DMS114 treated with DMSO at 0.1 percent for 48 hours (cell line): Measurements from ENCODE around the gene STAC.
"Not testable (repeated sequence)": the region's sequence is repeated elsewhere in the genome, so short reads cannot be mapped to it uniquely, and the experiment has no call there.

Experiments
- DNase-seq: peaks from one replicate; lab custom pipeline; 2025; ENCODE audit not compliant: unreplicated experiment; lab: John Stamatoyannopoulos, UW

STAC gene

DNA sequence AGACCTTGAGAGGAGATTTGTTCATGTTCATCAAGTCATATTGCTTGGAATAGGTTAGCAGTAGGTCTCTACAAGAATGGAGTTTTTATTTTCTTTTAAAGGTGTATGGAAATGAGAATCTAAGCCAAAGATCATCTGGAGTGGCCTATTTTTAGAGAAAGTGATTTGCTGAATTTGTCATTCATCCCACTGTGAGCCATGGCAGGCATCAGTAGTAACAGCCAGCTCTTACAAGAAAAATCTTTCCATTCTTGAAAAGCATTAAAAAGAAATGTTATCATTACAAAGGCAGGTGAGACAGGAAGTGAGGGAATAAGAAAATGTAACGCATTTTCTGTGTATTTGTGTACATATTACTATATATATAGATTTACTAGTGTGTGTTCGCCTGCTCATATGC lies 29.6 kb downstream of the STAC start:
- DNase-seq = no peak

DNA sequence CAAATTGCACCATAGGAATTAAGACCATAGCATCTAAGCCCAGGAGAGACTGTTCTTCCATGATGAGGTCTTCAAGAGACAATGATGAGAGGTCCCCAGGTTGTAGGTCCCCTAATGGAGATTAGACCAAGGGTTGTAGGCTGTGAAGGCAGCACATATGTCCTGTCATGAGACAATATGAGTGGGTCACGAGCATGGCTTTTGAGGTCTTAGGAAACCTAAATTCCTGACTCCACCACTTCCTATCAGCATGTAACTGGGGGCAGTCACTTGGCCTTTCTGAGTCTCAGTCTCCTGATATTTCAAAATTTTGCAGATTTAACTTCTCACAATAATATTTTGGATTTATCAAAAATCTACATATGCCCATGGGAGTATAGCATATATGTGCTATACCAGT lies 31.3 kb downstream of the STAC start:
- DNase-seq = no peak

DNA sequence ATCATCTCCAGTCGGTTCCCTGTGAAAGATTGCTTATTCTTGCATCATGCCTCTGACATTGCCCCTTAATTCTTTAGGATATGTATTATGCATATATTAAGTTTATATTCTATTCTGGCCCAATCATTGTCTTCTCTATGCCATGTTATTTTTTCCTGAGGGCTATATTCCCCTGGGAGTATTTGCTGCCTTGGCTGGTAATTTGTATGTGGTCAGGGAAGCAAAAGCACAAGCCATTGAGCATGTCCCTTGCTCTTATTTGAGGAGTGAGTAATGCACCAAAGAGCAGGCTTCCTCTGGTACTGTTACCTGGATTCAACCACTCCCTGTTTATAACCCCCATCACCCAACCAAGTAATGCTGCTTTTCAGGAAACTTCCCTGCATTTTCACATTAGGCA lies 36.3 kb downstream of the STAC start:
- DNase-seq = no peak

DNA sequence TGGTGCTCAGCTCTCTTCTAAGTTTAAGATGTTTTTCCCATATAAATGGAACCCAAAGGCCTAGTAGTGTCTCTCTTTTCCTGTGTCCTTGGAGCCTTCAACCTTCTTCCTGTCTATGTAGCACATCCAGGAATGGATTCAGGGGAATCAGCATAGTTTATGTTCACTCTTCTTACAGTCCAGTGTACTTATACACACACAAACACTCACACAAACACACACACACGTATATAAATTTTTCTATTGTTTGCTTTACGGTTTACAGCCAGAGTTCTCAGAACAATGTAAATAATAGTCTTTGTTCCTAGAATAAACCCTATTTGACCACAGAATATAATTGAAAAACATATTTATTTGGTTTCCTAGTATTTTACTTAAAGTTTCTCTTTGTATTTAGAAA lies 36.9 kb downstream of the STAC start:
- no peak for DNase-seq

DNA sequence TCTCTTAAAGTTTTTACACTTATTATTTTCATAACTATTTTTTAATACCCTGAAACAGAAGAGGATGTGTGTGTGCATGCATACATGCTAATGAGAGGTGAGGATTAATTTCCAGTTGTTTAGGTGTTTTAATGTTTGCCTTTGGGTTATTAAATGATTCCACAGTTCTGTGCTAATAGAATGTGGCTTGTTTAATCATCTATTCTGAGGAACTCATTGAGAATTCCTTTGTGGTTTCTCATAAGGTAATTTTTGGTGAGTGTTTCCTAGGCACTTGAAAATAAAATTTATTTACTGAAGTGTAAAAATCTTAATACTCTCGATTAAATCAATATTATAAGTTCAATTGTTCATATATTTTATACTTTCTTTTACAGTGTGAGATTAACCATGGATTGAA lies 38.0 kb downstream of the STAC start:
- no peak for DNase-seq

DNA sequence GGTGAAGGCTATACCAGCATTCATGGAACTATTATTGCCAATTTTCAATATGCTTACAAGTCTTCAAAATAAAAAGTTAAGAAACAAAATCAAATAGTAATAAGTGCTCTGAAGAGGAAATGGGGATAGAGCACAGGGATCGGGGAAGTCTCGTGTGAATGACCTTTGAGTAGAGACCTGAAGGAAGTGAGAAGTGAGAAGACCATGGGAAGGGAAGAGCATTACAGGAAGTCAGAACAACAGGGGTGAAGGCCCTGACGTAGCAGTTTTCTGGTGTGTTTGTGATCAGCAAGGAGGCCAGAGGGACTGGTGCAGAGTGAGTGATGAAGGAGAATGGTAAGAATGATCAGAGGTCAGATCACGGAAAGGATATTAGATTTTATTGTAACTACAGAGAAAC lies 48.1 kb downstream of the STAC start:
- DNase-seq = no peak

DNA sequence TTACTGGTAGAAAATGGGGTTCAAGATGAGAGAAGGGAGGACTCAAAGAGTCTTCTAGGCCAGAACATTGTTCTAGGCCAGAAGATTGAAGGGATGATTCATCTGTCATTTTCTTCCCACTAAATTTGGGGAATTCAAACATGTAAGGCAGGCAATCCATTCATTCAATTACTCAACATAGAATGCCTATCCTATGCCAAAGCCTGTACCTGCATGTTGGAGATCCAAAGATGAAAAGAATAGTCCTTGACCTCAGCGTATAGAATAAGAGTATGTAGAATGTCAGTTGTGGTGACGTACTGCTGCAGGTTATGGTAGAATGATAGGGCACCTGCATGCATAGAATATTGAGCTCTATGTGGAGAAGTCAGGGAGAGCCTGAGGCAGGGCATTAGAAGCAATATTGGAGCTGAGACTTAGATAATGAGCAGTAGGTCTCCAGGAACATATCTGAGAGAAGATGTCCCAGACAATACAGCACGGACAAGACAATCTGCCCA lies 49.7 kb downstream of the STAC start:
- DNase-seq = no peak

DNA sequence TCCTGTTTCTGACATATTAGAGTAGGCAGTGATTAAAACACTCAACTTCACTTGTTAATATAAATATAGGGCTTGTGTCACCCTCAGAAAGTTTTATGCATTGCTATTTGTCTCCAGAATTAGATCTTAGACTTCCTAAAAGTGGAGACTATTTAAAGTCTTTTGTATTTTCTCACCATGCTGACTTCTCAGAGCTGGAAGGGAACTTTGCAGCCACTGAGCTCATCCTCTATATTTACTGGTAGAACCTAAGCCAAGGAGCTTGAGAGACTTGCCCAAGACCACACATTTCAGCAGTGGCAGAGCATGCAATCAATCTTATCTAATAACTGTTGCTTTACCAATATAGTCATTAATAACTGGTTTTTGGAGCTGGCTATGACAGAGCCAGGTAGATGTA lies 53.2 kb downstream of the STAC start:
- no peak for DNase-seq

DNA sequence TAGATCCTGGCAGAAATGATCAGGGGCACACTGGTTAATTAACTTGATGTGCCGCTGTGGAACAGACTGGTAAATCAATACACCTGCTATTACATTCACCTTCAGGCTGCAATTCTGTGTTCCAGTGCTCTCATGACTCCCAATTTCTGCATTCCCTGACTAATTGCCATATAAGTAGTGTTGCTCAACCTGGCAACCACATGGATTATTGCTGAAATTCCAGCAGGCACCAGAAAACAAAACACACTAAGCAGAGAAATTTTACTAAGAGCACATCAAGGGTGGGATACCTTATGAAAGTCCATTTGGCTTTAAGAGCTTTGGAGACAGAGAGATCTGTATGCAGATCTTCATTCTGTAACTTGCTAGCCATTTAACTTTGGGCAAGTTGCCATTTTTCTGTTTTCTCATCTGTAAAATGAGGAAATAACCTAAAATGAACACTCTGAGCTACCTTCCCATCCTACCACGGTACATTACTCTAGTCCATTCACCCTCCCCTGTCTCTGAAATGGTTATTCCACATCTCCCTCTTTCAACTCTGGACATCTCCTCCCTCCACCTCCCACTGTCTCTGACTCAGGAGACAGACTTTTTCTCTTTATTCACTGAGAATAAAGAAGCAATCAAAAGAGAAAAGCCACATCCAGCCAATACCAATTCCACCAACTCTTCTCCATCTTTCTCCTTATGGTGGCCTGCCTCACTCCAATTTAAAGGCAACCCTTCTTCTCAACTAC lies 54.6 kb downstream of the STAC start:
- DNase-seq = no peak

DNA sequence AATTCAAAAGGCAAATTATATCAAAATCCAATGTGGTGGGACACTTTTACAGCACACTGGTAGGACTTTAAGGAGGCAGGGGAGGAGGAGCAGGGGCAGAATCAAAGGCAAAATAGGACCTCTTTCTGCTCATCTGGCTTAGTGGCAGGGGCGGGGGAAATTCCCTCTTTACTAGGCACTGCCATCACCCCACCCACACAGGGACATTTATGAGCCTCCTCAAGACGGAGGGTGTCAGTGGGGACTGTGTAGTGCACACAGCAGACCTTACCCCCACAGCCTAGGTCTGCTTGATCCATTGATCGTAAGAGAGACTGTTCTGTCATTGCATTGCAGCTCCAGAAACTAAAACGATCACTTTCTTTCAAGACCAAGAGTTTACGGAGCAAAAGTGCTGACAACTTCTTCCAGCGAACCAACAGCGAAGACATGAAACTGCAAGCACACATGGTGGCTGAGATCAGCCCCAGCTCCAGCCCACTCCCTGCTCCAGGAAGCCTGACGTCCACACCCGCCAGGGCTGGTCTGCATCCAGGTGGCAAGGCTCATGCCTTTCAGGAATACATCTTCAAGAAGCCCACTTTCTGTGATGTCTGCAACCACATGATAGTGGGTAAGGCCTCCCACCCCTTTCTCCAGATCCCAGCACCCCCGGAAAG lies 62.9 kb downstream of the STAC start:
- DNase-seq = no peak

DNA sequence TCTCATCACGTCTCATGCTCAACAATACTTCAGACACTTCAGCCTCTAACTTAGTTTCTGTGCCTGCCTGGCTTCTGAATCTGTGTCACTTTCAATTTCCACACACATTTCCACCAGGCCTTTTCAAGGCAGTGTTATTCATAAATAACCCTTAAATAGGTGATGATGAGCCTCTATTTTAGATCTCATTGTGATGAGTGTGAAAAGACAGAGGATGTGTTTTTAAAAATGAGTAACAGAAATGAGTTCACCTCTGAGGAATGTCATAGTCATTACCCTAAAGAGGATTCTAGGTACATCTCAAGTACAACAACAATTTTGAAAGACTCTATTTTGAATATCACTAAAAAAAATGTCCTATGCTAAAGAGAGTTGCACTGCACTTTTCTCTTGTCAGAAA lies 64.6 kb downstream of the STAC start:
- DNase-seq = no peak

DNA sequence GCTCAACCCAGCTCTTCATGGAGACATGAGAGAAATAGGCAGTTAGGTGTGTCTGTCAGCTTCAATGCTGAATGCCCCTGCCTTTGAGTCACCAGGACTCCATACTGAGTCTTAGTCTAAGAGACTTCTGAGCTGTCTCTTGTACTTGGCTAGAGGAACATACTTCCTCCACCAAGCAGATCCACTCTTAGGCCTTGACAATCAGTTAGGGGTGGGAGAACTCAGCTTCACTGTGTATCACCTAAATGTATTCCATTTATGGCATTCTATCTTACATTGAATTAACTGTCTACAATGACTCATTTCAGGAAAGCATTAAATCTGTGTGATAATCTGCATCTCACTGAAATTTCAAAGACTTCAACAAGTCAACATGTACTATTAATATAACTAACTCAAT lies 66.0 kb downstream of the STAC start:
- DNase-seq = no peak

DNA sequence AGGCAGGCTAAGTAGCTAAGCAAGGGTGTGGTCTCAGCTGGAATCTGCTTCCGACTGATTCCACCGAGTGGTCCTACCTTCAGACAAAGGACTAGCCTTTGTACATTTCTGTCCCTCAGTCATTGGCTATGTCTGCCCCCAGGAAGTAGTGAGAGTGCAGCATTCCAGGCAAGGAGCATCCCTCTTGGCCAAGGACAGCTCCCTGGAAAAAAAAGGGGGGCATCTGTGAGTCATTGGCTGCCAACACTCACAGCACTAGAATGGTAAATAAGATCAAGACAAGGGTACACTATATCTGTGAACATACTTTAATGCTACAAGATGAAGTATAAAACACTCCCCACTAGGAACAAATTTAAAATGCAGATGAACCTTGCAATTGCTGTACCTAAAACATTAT lies 66.8 kb downstream of the STAC start:
- DNase-seq = no peak

DNA sequence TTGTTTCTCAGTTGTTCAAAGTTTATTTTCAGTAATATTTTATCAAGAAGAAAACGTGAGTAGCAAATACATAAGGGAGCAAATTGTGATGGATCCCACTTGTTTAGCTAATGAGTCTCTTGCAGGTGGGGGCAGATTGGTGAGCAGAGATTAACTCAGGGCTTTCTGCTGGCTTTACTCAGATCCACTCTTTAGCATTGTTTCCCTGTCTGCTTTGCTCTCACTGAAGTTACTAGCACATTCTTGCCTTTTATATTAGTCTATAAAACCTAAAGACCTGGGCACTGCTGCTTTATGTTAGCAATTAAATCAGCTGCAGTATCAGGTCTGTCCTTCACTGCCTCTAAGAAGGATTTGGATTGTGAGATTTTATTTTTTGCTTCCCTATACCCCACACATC lies 71.5 kb downstream of the STAC start:
- no peak for DNase-seq

DNA sequence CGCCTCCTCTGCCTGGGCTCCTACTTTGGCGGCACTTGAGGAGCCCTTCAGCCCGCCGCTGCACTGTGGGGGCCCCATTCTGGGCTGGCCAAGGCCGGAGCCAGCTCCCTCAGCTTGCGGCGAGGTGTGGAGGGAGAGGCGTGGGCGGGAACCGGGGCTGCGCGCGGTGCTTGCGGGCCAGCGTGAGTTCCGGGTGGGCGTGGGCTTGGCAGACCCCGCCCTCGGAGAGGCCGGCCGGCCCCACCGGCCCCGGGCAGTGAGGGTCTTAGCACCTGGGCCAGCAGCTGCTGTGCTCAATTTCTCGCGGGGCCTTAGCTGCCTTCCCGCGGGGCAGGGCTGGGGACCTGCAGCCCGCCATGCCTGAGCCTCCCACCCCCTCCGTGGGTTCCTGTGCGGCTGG lies 72.9 kb downstream of the STAC start:
- not testable (repeated sequence) for DNase-seq

DNA sequence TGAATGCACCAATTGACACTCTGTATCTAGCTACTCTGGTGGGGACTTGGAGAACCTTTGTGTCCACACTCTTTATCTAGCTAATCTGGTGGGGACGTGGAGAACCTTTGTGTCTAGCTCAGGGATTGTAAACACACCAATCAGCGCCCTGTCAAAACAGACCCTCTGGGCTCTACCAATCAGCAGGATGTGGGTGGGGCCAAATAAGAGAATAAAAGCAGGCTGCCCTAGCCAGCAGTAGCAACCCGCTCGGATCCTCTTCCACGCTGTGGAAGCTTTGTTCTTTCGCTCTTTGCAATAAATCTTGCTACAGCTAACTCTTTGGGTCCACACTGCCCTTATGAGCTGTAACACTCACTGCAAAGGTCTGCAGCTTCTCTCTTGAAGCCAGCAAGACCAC lies 73.6 kb downstream of the STAC start:
- not testable (repeated sequence) for DNase-seq

DNA sequence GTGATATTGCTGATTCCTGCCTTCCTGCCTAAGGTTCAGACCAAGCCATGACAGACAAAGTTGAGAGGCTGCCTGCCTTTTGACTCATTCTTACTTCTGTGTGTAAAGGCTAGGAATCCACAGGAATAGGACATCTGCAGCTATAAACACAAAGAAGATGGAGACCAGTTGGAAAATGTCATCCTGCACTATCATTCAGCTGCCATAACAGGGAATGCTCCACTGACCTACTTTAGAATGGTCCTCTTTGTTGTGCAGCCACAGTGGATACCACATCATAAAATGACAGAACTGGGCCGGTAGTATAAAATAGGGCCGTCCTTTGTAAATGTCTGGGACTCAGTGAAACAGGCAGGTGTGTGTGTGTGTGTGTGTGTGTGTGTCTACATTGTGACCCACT lies 75.1 kb downstream of the STAC start:
- DNase-seq = no peak

DNA sequence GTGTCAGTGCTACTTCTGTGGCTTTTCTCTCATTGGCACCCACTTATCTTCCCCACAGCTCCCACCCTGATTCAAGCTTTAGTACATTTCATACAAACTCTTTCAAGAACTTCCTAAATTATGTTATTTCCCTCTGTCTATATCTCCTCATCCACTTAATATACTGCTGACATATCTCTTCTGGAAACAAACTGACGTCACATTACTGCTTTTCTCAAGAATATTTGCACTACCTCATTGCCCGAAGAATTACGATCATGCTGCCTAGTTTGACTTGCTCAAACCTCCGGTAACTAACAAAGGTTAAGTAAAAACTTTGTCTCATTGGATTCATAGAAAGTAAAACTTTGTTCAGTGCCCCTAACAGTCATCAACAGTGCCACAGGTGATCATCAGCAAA lies 76.5 kb downstream of the STAC start:
- DNase-seq = no peak

DNA sequence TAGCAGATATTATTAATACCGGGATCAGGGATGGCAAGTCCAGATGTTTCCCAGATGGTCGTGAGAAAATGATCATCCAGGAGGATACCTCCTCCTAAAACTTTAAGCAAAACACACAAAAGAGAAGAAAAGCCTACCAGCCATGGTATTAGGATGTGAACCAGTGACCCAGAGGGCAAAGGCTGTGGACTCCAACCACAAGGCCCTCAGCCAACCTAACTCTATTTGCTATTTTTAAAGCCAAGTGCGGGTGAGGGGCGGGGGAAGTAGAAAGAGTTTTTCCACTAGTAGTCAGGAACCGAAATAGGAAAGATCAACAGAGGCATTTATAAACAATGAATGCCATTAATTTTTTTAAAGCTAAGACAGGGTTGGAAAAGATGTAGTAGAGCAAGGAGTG lies 77.4 kb downstream of the STAC start:
- DNase-seq = no peak

DNA sequence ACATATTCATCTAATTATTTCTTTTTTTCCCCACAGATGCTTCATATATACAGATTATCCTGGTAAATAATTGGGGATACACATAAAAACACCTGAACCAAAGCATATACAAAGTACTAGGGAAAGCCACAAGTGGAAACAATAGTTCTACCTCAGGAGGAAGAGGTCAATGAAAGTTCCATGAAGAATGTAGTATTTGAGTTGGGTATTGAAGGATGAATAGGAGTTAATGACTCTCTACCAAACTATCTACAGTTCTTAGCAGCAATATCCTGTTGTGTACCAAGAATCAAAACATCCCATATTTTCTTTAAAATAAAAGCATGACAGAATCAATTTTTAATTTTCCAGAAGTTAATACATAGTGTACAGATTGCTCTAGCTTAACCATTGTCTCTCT lies 78.9 kb downstream of the STAC start:
- no peak for DNase-seq

DNA sequence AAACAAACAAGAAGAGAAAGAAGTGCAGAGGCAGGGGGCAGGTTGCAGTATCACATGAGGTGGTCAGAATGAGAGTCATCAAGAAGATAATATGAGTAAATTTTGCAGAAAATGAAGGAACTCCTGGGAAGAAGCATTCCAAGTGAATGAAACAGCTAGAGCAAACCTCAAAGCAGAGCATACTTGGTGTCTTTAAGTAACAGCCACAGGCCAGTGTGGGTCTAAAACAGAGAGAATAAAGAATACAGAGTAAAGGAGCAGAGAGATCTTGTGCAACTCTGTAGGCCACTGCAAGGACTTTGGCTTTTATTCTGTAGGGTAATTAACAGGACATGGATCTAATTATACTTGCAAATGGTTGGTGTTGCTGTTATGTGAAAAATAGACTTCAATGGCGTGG lies 81.3 kb downstream of the STAC start:
- DNase-seq = no peak

DNA sequence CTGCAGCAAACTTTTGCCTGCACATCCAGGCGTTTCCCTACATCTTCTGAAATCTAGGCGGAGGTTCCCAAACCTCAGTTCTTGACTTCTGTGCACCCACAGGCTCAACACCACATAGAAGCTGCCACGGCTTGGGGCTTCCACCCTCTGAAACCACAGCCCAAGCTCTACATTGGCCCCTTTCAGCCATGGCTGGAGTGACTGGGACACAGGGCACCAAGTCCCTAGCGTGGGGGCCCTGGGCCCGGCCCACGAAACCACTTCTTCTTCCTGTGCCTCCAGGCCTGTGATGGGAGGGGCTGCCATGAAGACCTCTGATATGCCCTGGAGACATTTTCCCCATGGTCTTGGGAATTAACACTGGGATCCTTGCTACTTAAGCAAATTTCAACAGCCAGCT lies 91.7 kb downstream of the STAC start:
- DNase-seq = not testable (repeated sequence)

DNA sequence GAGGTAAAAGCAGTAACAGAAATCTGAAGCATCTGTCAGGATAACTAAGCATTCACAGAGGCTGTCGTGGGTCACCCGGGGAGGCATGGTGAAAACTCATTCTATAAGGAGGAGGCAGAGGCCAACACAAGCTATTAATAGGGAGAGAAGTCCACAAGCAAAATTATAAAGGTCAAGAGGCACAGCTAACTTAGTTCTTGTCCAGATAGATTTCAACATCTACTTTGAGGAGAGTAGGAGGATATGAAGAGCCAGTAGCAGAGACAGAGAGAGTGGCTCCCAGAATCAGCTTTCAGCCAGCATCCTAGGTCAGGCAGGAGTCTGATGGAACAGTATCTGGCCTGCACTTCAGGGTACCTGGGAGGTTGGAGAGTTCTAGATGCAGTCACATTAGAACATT lies 95.3 kb downstream of the STAC start:
- no peak for DNase-seq
